GM12801 (cell line): ENCODE results near the gene RAP2A.

ENCODE experiments used
- TF ChIP-seq, protein P1 (sequence below): IDR thresholded peaks from one replicate; pipeline ENCODE4 v1.5.1; 2011; ENCODE audit warnings: control low read depth; ENCODE audit not compliant: insufficient read length; ENCODE audit errors: extremely low read depth

The RAP2A gene

DNA sequence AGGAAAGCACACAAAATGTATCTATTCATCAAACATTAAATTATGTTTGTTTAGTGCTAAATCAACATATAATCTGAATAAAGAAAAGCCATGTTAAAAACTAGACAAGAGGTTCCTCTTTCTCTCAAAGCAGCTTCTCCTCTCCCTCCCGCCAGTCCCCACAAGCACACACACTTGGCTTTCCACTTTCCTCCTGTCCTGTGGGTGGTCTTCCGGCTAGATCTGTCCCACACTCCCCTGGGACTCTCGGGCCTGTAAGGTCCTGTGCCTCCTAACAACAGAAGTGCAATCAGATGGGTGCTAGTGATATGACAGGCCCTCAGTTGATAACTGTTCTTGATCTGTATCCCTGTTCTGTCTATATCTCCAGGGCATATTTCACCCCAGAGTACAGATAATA, 45.6 kb upstream of the RAP2A start:
- TF ChIP-seq, protein P1, sequence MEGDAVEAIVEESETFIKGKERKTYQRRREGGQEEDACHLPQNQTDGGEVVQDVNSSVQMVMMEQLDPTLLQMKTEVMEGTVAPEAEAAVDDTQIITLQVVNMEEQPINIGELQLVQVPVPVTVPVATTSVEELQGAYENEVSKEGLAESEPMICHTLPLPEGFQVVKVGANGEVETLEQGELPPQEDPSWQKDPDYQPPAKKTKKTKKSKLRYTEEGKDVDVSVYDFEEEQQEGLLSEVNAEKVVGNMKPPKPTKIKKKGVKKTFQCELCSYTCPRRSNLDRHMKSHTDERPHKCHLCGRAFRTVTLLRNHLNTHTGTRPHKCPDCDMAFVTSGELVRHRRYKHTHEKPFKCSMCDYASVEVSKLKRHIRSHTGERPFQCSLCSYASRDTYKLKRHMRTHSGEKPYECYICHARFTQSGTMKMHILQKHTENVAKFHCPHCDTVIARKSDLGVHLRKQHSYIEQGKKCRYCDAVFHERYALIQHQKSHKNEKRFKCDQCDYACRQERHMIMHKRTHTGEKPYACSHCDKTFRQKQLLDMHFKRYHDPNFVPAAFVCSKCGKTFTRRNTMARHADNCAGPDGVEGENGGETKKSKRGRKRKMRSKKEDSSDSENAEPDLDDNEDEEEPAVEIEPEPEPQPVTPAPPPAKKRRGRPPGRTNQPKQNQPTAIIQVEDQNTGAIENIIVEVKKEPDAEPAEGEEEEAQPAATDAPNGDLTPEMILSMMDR: no peak

- TF ChIP-seq, protein P1: no peak
Observed at GRCh38 chr13:97390941-97391600, 42.9 kb upstream of the RAP2A start.

GRCh38 chr13:97392020-97392419, 41.9 kb upstream of the RAP2A start:
- TF ChIP-seq, protein P1: no peak

GRCh38 chr13:97394542-97394941, 39.4 kb upstream of the RAP2A start:
- TF ChIP-seq, protein P1: no peak

DNA sequence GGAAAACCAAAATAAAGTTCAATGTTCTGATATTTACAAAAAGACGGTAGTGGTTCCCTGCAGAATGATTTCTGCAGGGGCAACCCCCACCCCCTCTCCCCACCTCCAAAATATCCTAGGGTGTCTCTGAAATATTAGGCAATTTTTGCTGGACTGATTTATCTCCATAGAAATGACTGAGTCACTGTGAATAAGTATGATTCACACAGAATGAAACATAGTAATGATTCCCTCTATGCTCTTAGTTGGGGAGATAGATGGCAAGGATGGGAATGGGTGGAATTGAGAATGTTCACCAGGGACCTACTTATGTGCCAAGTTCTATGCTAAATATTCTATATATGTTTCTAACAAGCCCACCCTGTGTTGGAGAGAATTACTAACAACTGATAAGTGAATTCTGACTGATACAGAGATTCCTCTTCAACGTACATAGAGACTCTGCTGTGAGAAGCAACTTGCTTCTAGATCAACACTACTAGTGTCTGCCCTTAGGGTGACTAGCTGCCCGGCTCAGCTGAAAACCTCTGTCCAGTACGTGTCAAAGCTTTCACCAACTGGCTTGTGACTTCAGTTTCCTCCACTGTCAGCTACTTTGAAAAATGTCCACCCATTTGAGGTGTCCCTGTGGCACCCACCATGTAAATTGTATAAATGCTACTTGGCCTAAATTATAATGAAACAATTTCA, 38.4 kb upstream of the RAP2A start:
- TF ChIP-seq, protein P1: no peak

GRCh38 chr13:97397267-97397666, 36.7 kb upstream of the RAP2A start:
- TF ChIP-seq, protein P1: no peak

DNA sequence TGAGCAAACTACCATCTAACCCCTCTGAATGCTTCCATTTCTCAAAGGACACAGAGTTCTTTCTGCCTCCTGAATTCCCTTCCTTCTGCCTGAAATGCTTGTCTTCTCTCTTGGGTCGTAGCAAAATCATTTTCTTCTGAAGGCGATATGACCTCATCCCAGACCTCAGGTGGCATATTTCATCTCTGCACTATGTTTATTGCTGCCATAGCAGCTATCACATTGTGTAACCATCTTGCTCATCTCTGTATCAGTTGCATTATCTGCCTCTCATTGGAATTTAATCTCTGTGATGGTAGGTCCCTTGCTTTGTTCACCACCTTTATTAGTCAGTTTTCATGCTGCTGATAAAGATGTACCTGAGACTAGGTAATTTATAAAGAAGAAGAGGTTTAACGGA, 32.5 kb upstream of the RAP2A start:
- TF ChIP-seq, protein P1: no peak
